ENCODE measurements around the gene CDK7. TPM values are rescaled to one million over a fixed set of nuclear protein-coding genes. Genes with fewer than 3 reads are reported as not detected.
"Not testable (repeated sequence)": the region's sequence is repeated elsewhere in the genome, so short reads cannot be mapped to it uniquely, and the experiment has no call there.

Gene CDK7
- total RNA-seq, 4 donors from 2014 or later: 12.1 to 19.3 (median 15.5) TPM

- ATAC-seq (ENCODE audit: low FRiP score) (no peak), DNase-seq (ENCODE audit: low spot score) (no peak)
- no peak for TF ChIP-seq CTCF (IDR thresholded peaks at IDR 0.05)
Observed at GRCh38 chr5:69219939-69220338, 14.7 kb upstream of the CDK7 start.

GRCh38 chr5:69220371-69220770, 14.3 kb upstream of the CDK7 start:
- not testable (repeated sequence) for DNase-seq (ENCODE audit: low spot score)

GRCh38 chr5:69220833-69221232, 13.9 kb upstream of the CDK7 start:
- DNase-seq (ENCODE audit: low spot score); ATAC-seq (ENCODE audit: low FRiP score): not testable (repeated sequence)

More at GRCh38 chr5:69220371-69220770, 14.3 kb upstream of the CDK7 start:
- ATAC-seq (ENCODE audit: low FRiP score): not testable (repeated sequence)

GRCh38 chr5:69224520-69224919, 10.2 kb upstream of the CDK7 start:
- no peak for DNase-seq (ENCODE audit: low spot score)
- TF ChIP-seq CTCF (IDR thresholded peaks at IDR 0.05): no peak
- no peak for ATAC-seq (ENCODE audit: low FRiP score)

- ATAC-seq (ENCODE audit: low FRiP score) (no peak), DNase-seq (ENCODE audit: low spot score) (no peak)
- no peak for TF ChIP-seq CTCF (IDR thresholded peaks at IDR 0.05)
Observed at GRCh38 chr5:69225860-69226259, 8.8 kb upstream of the CDK7 start.

GRCh38 chr5:69230181-69230580, 4.5 kb upstream of the CDK7 start:
- no peak for ATAC-seq (ENCODE audit: low FRiP score)

GRCh38 chr5:69231281-69231680, 3.4 kb upstream of the CDK7 start:
- no peak for TF ChIP-seq CTCF (IDR thresholded peaks at IDR 0.05)
- DNase-seq (ENCODE audit: low spot score): no peak
- ATAC-seq (ENCODE audit: low FRiP score): no peak

More at GRCh38 chr5:69230181-69230580, 4.5 kb upstream of the CDK7 start:
- no peak for TF ChIP-seq CTCF (IDR thresholded peaks at IDR 0.05)
- DNase-seq (ENCODE audit: low spot score): no peak

- TF ChIP-seq CTCF (IDR thresholded peaks at IDR 0.05): no peak
- ATAC-seq (ENCODE audit: low FRiP score) (no peak), DNase-seq (ENCODE audit: low spot score) (no peak)
Observed at GRCh38 chr5:69231851-69232250, 2.8 kb upstream of the CDK7 start.

GRCh38 chr5:69236733-69237132, 2.0 kb downstream of the CDK7 start:
- not testable (repeated sequence) for DNase-seq (ENCODE audit: low spot score); ATAC-seq (ENCODE audit: low FRiP score)
